Measurements from ENCODE around the gene FZD8. TPM values are rescaled to one million over a fixed set of nuclear protein-coding genes. Genes with fewer than 3 reads are reported as not detected.

FZD8 gene
- total RNA-seq, 4 donors from 2014 or later: 0.53 to 2.3 (median 1.4) TPM

- Histone ChIP-seq H3K9me3 (no peaks in the 10 kb centered on the region), H3K4me1 (peaks cover 0 to 6% (median 0%) of the 10 kb centered on the region in 3 donors), H3K27me3 (peaks cover 0 to 24% (median 0%) of the 10 kb centered on the region in 4 donors), H3K4me3 (no peak overlapping the region), H3K36me3 (no peaks in the 10 kb centered on the region), H3K27ac (no peak overlapping the region)
- WGBS, 2 donors: 38 to 51% methylated on average over 7 to 11 of the region's 12 CpGs
- no peak for DNase-seq
- intact Hi-C loops (cut with DNase I): loop anchor here (10.0 kb wide), 2 partner anchors 1142 to 1252 kb away; no protein-coding TSS in a partner anchor
- TF ChIP-seq POLR2A (IDR thresholded peaks at IDR 0.05) (no peak), CTCF (IDR thresholded peaks at IDR 0.05) (no peak)
Observed at GRCh38 chr10:35633006-35633980, 8.8 kb downstream of the FZD8 start.

- Histone ChIP-seq H3K4me3 (no peak overlapping the region), H3K27ac (no peak overlapping the region), H3K27me3 (peaks cover 0 to 11% (median 0%) of the 10 kb centered on the region in 4 donors), H3K36me3 (no peaks in the 10 kb centered on the region), H3K9me3 (no peaks in the 10 kb centered on the region), H3K4me1 (peaks cover 0 to 6% (median 0%) of the 10 kb centered on the region in 3 donors)
- TF ChIP-seq CTCF (IDR thresholded peaks at IDR 0.05): no peak
- no peak for TF ChIP-seq POLR2A (IDR thresholded peaks at IDR 0.05)
- no peak for DNase-seq
- intact Hi-C loops (cut with DNase I): loop anchor here (10.0 kb wide), 2 partner anchors 1143 to 1253 kb away; no protein-coding TSS in a partner anchor
Observed at GRCh38 chr10:35632027-35632426, 10.1 kb downstream of the FZD8 start.

GRCh38 chr10:35631404-35631803 is 10.7 kb downstream of the FZD8 start:
- H3K27me3 ChIP-seq: peaks cover 0 to 5% (median 0%) of the 10 kb centered on the region in 4 donors
- H3K9me3 ChIP-seq: no peaks in the 10 kb centered on the region
- no peaks in the 10 kb centered on the region for H3K36me3 ChIP-seq
- 62 to 64% methylated on average over 1 of the region's 1 CpG for WGBS, 2 donors
- H3K27ac ChIP-seq: no peak overlapping the region
- no peak overlapping the region for H3K4me3 ChIP-seq
- H3K4me1 ChIP-seq: peaks cover 0 to 6% (median 0%) of the 10 kb centered on the region in 3 donors
- DNase-seq: no peak
- TF ChIP-seq CTCF (IDR thresholded peaks at IDR 0.05): no peak
- TF ChIP-seq POLR2A (IDR thresholded peaks at IDR 0.05): no peak
- intact Hi-C loops (cut with DNase I): loop anchor here (10.0 kb wide), 2 partner anchors 1143 to 1253 kb away; no protein-coding TSS in a partner anchor

- Histone ChIP-seq H3K4me3 (no peak overlapping the region), H3K9me3 (no peaks in the 10 kb centered on the region), H3K36me3 (no peaks in the 10 kb centered on the region), H3K4me1 (no peaks in the 10 kb centered on the region), H3K27me3 (peaks cover 0 to 15% (median 0%) of the 10 kb centered on the region in 4 donors), H3K27ac (no peak overlapping the region)
- 64 to 77% methylated on average over 6 of the region's 6 CpGs for WGBS, 2 donors
- no peak for TF ChIP-seq POLR2A (IDR thresholded peaks at IDR 0.05)
- TF ChIP-seq CTCF (IDR thresholded peaks at IDR 0.05): no peak
- no peak for DNase-seq
- intact Hi-C loops (cut with DNase I): no loop called here
Observed at GRCh38 chr10:35626971-35627507, 15.1 kb downstream of the FZD8 start.

- Histone ChIP-seq H3K4me1 (no peaks in the 10 kb centered on the region), H3K27me3 (peaks cover 0 to 73% (median 0%) of the 10 kb centered on the region in 4 donors), H3K27ac (no peak overlapping the region), H3K4me3 (no peak overlapping the region), H3K9me3 (no peaks in the 10 kb centered on the region), H3K36me3 (no peaks in the 10 kb centered on the region)
- WGBS, 2 donors: 50% methylated on average over 5 of the region's 5 CpGs
- no peak for TF ChIP-seq CTCF (IDR thresholded peaks at IDR 0.05)
- TF ChIP-seq POLR2A (IDR thresholded peaks at IDR 0.05): no peak
- intact Hi-C loops (cut with DNase I): no loop called here
- no peak for DNase-seq
Observed at GRCh38 chr10:35614312-35614711, 27.8 kb downstream of the FZD8 start.
